HG03575 (cell line): Measurements from ENCODE around the gene PRRC2B.
"Not testable (repeated sequence)": the region's sequence is repeated elsewhere in the genome, so short reads cannot be mapped to it uniquely, and the experiment has no call there.

ENCODE experiments used
- ATAC-seq: cut with Tn5 transposase; IDR thresholded peaks from one replicate; pipeline ENCODE4 v1.9.1; 2021; ENCODE audit not compliant: unreplicated experiment, insufficient number of reproducible peaks, low FRiP score; ENCODE audit errors: extremely low read depth

The PRRC2B gene

GRCh38 chr9:131494296-131494870 lies 100.5 kb downstream of the PRRC2B start:
- no peak for ATAC-seq

- no peak for ATAC-seq
These were observed 101.9 kb downstream of the PRRC2B start for GRCh38 chr9:131495785-131496184.

GRCh38 chr9:131496844-131497405 lies 103.0 kb downstream of the PRRC2B start:
- ATAC-seq, result no peak

- no peak for ATAC-seq
These were observed 105.4 kb downstream of the PRRC2B start for GRCh38 chr9:131499254-131499767.

- ATAC-seq, result no peak
These were observed 106.5 kb downstream of the PRRC2B start for GRCh38 chr9:131500377-131500776.

GRCh38 chr9:131500939-131501541 lies 107.2 kb downstream of the PRRC2B start:
- no peak for ATAC-seq

GRCh38 chr9:131502781-131503625 lies 109.1 kb downstream of the PRRC2B start, which contains the start of gene POMT1:
Gene POMT1, plus strand, starts transcription at chr9:131502918. Its CDS starts 1,301 bp downstream, at chr9:131504219.
- ATAC-seq, result no peak

GRCh38 chr9:131503626-131504465 lies 110.0 kb downstream of the PRRC2B start:
- ATAC-seq, result no peak

- ATAC-seq, result no peak
These were observed 111.1 kb downstream of the PRRC2B start for GRCh38 chr9:131505012-131505411.

- no peak for ATAC-seq
These were observed 117.5 kb downstream of the PRRC2B start for GRCh38 chr9:131511416-131511815.

GRCh38 chr9:131511880-131512279 lies 118.0 kb downstream of the PRRC2B start:
- ATAC-seq, result no peak

- no peak for ATAC-seq
These were observed 119.3 kb downstream of the PRRC2B start for GRCh38 chr9:131513177-131513576.

GRCh38 chr9:131515559-131516031 lies 121.7 kb downstream of the PRRC2B start:
- ATAC-seq, result not testable (repeated sequence)

- no peak for ATAC-seq
These were observed 122.2 kb downstream of the PRRC2B start for GRCh38 chr9:131516100-131516499.

- ATAC-seq, result no peak
These were observed 123.0 kb downstream of the PRRC2B start for GRCh38 chr9:131516930-131517329.

GRCh38 chr9:131517761-131518190 lies 123.9 kb downstream of the PRRC2B start:
- no peak for ATAC-seq

GRCh38 chr9:131518553-131518952 lies 124.7 kb downstream of the PRRC2B start:
- no peak for ATAC-seq

- ATAC-seq, result no peak
These were observed 126.6 kb downstream of the PRRC2B start for GRCh38 chr9:131520503-131520902.
